ENCODE results near the gene CDC42SE2.
"Not testable (repeated sequence)": the region's sequence is repeated elsewhere in the genome, so short reads cannot be mapped to it uniquely, and the experiment has no call there.

Gene CDC42SE2

DNA sequence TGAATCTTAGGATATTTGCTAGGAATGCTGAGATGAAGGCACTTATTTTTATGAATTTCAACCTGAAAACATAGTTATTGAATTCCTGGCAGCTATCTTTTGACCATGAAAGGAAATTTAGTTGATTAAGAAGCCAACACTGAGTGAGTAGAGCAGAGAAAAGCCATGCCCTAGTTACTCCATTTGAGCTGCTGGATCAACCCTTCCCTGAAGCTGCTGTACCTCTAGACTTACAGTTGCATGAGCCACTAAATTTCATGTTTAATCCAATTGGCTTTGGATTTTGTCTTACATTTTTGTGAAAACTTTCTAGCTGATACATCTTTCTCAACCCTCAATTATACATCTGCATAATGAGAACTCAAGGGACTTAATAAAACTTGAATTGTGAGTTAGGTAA lies 54.6 kb downstream of the CDC42SE2 start:
- DNase-seq (ENCODE audit: low read depth in 2 of 2) = no peak

GRCh38 chr5:131321066-131321465 lies 57.2 kb downstream of the CDC42SE2 start:
- DNase-seq (ENCODE audit: low read depth in 2 of 2) = no peak

DNA sequence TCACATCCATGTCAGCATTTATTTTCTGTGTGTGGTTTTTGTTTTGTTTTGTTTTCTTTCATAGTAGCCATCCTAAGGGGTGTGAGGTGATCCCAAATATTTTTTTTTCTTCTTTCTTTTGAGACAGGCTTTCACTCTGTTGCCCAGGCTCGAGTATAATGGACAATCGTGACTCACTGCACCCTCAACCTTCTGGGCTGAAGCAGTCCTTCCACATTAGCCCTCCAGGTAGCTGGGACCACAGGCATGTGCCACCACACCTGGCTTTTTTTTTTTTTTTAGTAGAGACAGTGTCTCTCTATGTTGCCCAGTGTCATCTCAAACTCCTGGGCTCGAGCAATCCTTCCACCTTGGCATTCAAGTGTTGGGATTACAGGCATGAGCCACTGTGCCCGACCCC lies 59.1 kb downstream of the CDC42SE2 start:
- no peak for DNase-seq (ENCODE audit: low read depth in 2 of 2)

GRCh38 chr5:131323378-131323777 lies 59.5 kb downstream of the CDC42SE2 start:
- no peak for DNase-seq (ENCODE audit: low read depth in 2 of 2)

DNA sequence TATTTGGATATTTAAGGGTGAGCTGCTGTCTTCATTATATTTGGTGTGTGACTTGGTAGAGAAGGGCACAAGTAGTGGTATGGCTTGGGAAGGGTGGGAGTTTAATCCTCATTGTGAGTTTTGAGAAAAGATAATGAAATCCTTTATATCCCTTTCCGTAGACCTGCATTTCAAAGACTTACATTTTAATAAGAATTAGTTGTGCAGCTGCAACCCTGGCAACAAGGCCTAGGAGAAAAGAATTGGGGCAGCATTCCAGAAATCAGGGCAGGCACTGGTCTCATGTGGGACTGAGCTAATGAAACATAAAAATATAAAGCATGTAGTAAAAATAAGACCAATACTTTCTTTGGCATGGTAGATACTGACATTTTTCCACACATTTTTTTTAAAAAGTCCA lies 60.5 kb downstream of the CDC42SE2 start:
- DNase-seq (ENCODE audit: low read depth in 2 of 2) = no peak

- DNase-seq (ENCODE audit: low read depth in 2 of 2) = no peak
Measured at GRCh38 chr5:131328536-131329285, 64.9 kb downstream of the CDC42SE2 start.

GRCh38 chr5:131329286-131329560 lies 65.4 kb downstream of the CDC42SE2 start:
- no peak for DNase-seq (ENCODE audit: low read depth in 2 of 2)

GRCh38 chr5:131330031-131330430 lies 66.2 kb downstream of the CDC42SE2 start:
- no peak for DNase-seq (ENCODE audit: low read depth in 2 of 2)

DNA sequence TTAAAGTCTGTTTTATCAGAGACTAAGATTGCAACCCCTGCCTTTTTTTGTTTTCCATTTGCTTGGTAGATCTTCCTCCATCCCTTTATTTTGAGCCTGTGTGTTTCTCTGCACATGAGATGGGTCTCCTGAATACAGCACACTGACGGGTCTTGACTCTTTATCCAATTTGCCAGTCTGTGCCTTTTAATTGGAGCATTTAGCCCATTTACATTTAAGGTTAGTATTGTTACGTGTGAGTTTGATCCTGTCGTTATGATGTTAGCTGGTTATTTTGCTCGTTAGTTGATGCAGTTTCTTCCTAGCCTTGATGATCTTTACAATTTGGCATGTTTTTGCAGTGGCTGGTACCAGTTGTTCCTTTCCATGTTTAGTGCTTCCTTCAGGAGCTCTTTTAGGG lies 71.9 kb downstream of the CDC42SE2 start:
- DNase-seq (ENCODE audit: low read depth in 2 of 2) = not testable (repeated sequence)

DNA sequence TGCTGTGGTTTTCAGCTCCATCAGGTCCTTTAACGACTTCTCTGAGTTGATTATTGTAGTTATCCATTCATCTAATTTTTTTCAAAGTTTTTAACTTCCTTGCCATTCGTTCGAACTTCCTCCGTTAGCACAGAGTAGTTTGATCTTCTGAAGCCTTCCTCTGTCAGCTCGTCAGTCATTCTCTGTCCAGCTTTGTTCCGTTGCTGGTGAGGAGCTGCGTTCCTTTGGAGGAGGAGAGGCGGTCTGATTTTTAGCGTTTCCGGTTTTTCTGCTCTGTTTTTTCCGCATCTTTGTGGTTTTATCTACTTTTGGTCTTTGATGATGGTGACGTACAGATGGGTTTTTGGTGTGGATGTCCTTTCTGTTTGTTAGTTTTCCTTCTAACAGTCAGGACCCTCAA lies 72.9 kb downstream of the CDC42SE2 start:
- DNase-seq (ENCODE audit: low read depth in 2 of 2) = not testable (repeated sequence)

- DNase-seq (ENCODE audit: low read depth in 2 of 2) = not testable (repeated sequence)
Measured at GRCh38 chr5:131337240-131338050, 73.6 kb downstream of the CDC42SE2 start.

GRCh38 chr5:131338051-131338453 lies 74.2 kb downstream of the CDC42SE2 start:
- DNase-seq (ENCODE audit: low read depth in 2 of 2) = no peak

DNA sequence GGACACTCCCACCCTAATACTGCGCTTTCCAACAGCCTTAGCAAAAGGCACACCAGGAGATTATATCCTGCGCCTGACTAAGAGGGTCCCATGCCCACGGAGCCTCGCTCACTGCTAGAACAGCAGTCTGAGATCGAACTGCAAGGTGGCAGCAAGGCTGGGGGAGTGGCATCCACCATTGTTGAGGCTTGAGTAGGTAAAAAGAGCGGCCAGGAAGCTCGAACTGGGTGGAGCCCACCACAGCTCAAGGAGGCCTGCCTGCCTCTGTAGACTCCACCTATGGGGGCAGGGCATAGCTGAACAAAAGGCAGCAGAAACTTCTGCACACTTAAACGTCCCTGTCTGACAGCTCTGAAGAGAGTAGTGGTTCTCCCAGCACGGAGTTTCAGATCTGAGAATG lies 80.4 kb downstream of the CDC42SE2 start:
- DNase-seq (ENCODE audit: low read depth in 2 of 2) = not testable (repeated sequence)

GRCh38 chr5:131346204-131346603 lies 82.4 kb downstream of the CDC42SE2 start:
- not testable (repeated sequence) for DNase-seq (ENCODE audit: low read depth in 2 of 2)

DNA sequence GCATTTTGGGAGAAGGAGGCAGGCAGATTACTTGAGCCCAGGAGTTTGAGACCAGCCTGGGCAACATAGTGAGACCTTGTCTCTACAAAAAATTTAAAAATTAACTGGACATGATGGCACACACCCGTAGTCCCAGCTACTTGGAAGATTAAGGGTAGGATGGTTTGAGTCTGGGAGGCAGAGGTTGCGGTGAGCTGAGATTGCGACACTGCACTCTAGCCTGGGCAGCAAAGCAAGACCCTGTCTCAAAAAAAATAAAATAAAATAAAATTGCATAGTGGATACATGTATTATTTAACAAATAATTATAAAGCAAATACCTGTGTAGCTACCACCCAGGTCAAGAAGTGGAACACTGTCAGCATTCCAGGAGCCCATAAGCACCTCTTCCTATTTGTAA lies 90.1 kb downstream of the CDC42SE2 start:
- no peak for DNase-seq (ENCODE audit: low read depth in 2 of 2)

DNA sequence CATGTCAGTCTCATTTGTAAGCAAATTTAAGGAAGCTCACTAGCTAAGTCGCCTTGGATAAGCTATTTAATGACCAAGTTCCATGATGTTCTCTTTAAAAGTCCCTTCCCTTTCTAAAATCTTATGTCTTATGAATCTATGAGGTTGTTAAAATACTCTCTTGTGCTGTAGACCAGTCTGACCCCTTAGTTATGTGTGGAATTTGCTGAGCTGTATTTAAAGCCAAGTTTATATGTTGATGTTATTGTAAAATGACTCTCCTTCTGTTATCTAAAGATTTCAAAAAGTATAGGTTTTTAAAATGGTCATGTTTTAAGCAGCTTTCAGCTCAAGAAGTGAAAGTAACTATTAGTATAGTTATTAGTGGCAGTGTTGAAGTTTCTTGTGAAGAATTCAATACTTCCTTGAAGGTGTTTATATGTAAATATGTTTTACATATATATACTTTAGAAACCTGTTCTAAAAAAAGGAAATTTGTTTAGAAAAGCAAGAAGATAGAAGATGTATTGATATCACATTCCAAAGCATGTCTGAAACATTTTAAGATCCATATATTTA lies 92.2 kb downstream of the CDC42SE2 start:
- no peak for DNase-seq (ENCODE audit: low read depth in 2 of 2)

DNA sequence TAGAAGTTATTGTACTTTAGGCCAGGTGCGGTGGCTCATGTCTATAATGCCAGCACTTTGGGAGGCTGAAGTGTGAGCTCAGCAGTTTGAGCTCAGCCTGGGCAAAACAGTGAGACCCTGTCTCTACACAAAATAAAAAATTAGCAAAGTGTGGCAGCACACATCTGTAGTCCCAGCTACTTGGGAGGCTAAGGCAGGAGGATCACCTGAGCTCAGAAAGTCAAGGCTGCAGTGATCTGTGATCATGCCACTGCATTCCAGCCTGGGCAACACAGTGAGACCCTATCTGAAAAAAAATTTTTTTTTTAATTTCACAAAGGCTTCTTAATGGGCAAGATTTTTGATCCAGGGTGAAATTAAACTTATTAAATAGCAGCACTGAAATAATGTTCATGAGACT lies 92.8 kb downstream of the CDC42SE2 start:
- no peak for DNase-seq (ENCODE audit: low read depth in 2 of 2)

DNA sequence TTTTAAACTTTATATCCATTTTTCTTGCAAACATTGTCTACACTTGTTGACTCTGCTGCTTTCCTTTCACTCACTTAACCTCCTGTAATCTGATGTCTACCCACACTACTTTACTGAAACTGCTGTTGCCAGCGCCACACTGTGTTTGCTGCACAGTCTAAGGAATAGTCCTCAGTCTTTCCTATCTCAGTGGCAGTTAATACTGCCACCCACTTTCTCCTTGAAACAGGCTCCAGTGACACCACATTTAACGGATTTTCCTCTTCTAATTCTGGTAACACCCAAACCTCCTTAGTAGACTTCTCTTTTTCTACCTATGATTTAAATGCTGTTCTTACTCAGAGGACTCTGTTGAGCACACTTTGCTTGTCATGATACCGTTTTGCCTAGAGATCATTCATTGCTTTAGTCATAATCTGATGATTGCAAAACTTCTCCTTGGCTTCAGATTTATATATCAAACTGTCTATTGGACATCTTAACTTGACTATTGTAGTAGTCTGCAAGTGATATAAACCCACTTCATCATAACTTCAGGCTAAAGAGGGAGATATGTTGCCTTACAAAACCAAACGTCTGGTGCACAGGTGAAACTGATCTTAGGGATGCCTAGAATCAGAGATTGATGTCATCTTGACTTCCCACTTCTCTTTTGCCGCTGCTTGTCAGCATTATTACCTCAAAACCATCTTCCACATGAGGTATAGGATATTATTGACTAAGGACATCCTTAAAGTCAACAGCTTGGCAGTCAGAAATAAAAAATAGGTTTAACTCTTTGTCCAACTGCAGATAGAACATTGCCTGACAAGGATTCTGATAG lies 94.1 kb downstream of the CDC42SE2 start:
- DNase-seq (ENCODE audit: low read depth in 2 of 2) = no peak

DNA sequence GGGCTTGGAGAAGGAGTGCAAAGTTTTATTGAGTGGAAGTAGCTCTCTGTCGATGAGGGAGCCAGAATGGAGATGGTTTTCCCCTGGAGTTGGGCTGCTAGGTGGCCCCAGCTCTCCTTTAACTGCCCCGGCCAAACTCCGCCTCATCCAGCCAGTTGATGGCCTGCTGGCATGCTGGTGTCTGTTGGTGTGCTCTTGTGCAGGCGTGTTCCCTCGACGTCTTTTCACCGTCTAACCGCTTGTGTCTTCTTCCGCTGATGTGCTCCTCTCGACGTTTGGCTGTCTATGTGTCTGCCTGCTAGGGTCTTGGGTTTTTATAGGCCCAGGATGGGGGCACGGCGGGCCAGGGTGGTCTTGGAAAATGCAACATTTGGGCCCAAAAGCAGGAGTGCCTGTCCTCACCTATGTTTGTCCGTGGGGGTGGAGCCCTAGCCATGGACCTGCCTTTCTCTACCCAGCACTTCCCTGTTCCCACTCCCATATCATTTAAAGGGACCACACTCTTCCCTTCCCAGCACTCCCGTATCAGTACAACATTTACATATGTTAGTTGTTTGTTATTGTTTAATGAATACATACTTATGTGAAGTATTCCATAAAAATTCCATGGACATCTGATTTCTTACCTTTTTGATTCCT lies 97.9 kb downstream of the CDC42SE2 start:
- DNase-seq (ENCODE audit: low read depth in 2 of 2) = no peak

DNA sequence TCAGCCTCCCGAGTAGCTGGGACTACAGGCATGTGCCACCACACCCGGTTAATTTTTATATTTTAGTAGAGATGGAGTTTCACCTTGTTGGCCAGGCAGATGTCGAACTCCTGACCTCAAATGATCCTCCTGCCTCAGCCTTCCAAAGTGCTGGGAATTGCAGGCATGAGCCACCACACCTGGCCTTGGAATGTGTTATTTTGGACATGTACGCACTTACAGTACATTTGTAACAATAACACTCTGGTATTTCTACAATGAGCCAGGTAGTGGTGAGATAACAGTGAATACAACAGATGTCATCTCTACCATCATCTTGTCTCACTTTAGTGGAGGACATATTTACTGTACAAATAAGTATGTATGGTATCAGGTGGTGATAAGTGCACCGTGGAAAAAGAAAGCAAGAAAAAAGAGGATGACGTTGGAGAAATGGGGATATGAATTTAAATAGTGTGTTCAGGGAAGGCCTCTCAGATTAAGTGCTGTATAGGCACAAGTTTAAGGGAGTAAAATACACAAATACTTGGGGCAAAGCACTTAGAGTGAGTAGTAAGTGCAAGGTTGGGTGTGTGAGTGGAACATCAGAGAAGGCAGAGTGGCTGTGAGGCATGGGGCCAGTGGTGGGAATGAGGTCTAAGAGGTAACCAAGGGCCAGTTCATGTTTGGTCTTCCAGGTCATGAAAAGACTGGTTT lies 100.1 kb downstream of the CDC42SE2 start:
- no peak for DNase-seq (ENCODE audit: low read depth in 2 of 2)

DNA sequence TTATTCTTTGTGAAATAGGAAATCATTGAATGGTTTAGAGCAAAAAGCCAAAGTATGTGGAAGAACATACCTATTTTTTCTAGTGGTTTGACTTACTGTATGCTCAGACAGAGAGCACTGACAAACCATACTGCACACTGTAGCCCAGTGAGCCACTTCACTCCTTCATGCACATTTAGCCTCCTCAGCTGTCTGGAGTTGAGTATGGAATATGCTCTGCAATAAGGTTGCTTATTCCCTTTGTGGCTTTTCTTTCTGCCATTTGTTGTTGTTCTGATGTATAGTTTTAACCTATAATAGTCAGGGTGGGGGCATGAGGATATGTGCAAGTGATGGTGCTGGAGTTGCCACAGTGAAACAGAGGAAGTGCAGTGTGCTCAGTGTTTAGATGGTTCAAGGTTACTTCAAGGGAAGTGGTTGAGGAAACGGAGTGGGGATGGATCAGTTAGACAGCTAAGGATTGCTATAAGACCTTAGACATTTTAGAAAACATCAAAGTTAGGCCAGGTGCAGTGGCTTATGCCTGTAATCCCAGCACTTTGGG lies 100.7 kb downstream of the CDC42SE2 start:
- DNase-seq (ENCODE audit: low read depth in 2 of 2) = no peak
